ENCODE measurements around the gene RFX7.
"Not testable (repeated sequence)": the region's sequence is repeated elsewhere in the genome, so short reads cannot be mapped to it uniquely, and the experiment has no call there.

The RFX7 gene

DNA sequence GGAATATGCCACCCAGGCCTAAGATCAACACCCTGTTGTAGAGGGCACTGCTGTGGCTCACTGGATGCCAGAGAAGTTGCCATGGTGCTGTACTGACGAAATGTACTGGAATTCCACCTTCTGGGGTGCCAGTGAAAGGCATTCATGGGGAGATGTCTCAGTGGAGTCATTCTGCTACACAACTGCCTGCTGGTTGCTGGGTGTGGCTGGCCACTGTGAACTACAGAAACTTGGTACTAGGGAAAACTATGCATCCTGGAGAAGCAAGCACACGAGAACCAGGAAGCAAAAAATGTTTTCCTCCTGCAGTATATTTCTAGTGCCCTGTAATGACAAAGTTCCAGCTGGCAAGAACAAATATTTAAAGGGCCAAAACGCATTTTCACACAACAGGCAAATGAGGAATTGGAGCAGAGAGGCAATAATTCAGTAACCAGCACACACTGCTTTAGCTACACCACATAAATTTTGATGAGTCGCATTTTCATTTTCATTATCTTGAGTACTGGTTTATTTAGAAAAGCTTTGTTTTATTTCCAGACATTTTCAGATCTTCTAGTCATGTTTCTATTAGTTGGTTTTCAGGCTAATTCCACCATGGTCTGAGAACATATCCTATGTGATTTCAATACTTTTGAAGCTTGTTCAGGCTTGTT, 18.3 kb upstream of the RFX7 start:
- POLR2A ChIA-PET = no interaction called here
- Histone ChIP-seq H3K36me3 (ENCODE audit: control insufficient read depth in 2 of 2, insufficient read depth in 1 of 2, low read length in 2 of 2) (no peaks in the 10 kb centered on the region), H3K4me1 (ENCODE audit: control insufficient read depth, insufficient read depth, low read length) (no peaks in the 10 kb centered on the region), H3K9me3 (ENCODE audit: control insufficient read depth, insufficient read depth, low read depth, low read length) (no peaks in the 10 kb centered on the region), H3K4me3 (ENCODE audit: low read depth, low read length) (no peak overlapping the region), H3K27ac (ENCODE audit: extremely low read depth, low read depth, low read length) (no peak overlapping the region)
- CTCF ChIA-PET = interaction anchor here (1.1 kb wide), 1 partner anchor 13 kb away, joined by 3 read pairs; no protein-coding TSS in a partner anchor
- TF ChIP-seq, protein P1, sequence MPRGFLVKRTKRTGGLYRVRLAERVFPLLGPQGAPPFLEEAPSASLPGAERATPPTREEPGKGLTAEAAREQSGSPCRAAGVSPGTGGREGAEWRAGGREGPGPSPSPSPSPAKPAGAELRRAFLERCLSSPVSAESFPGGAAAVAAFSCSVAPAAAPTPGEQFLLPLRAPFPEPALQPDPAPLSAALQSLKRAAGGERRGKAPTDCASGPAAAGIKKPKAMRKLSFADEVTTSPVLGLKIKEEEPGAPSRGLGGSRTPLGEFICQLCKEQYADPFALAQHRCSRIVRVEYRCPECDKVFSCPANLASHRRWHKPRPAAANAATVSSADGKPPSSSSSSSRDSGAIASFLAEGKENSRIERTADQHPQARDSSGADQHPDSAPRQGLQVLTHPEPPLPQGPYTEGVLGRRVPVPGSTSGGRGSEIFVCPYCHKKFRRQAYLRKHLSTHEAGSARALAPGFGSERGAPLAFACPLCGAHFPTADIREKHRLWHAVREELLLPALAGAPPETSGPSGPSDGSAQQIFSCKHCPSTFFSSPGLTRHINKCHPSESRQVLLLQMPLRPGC (tag by site-specific recombination; IDR thresholded peaks at IDR 0.05) = no peak
- TF ChIP-seq ZNF521 (tag by site-specific recombination; IDR thresholded peaks at IDR 0.05) = no peak
- TF ChIP-seq ZBTB21 (tag by site-specific recombination; IDR thresholded peaks at IDR 0.05) = no peak
- TF ChIP-seq ZNF202 (tag by site-specific recombination; IDR thresholded peaks at IDR 0.05; ENCODE audit: borderline replicate concordance) = no peak
- TF ChIP-seq, protein P2, sequence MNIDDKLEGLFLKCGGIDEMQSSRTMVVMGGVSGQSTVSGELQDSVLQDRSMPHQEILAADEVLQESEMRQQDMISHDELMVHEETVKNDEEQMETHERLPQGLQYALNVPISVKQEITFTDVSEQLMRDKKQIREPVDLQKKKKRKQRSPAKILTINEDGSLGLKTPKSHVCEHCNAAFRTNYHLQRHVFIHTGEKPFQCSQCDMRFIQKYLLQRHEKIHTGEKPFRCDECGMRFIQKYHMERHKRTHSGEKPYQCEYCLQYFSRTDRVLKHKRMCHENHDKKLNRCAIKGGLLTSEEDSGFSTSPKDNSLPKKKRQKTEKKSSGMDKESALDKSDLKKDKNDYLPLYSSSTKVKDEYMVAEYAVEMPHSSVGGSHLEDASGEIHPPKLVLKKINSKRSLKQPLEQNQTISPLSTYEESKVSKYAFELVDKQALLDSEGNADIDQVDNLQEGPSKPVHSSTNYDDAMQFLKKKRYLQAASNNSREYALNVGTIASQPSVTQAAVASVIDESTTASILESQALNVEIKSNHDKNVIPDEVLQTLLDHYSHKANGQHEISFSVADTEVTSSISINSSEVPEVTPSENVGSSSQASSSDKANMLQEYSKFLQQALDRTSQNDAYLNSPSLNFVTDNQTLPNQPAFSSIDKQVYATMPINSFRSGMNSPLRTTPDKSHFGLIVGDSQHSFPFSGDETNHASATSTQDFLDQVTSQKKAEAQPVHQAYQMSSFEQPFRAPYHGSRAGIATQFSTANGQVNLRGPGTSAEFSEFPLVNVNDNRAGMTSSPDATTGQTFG (tag by site-specific recombination; IDR thresholded peaks at IDR 0.05; ENCODE audit: borderline replicate concordance) = no peak
- TF ChIP-seq, protein P3, sequence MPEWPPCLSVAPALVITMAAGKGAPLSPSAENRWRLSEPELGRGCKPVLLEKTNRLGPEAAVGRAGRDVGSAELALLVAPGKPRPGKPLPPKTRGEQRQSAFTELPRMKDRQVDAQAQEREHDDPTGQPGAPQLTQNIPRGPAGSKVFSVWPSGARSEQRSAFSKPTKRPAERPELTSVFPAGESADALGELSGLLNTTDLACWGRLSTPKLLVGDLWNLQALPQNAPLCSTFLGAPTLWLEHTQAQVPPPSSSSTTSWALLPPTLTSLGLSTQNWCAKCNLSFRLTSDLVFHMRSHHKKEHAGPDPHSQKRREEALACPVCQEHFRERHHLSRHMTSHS (tag by site-specific recombination; IDR thresholded peaks at IDR 0.05) = no peak
- TF ChIP-seq ZNF473 (tag by site-specific recombination; IDR thresholded peaks at IDR 0.05) = no peak
- no peak for TF ChIP-seq ZNF621 (tag by site-specific recombination; IDR thresholded peaks at IDR 0.05)
- TF ChIP-seq ZNF433 (tag by site-specific recombination; IDR thresholded peaks at IDR 0.05; ENCODE audit: low read depth) = no peak
- TF ChIP-seq ZNF660 (tag by site-specific recombination; IDR thresholded peaks at IDR 0.05) = no peak
- TF ChIP-seq IKZF3 (tag by site-specific recombination; IDR thresholded peaks at IDR 0.05) = no peak

DNA sequence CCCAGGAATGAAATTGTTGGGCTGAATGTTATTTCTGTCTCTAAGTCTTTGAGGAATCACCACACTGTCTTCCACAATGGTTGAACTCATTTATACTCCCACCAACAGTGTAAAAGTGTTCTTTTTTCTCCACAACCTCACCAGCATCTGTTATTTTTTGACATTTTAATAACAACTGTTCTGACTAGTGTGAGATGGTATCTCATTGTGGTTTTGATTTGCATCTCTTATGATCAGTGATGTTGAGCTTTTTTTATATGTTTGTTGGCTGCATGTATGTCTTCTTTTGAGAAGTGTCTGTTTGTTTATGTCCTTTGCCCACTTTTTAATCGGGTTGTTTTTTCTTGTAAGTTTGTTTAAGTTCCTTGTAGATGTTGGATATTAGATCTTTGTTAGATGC, 13.6 kb upstream of the RFX7 start:
- POLR2A ChIA-PET; H3K36me3 ChIP-seq (ENCODE audit: control insufficient read depth in 2 of 2, insufficient read depth in 1 of 2, low read length in 2 of 2); H3K4me1 ChIP-seq (ENCODE audit: control insufficient read depth, insufficient read depth, low read length); H3K4me3 ChIP-seq (ENCODE audit: low read depth, low read length); H3K27ac ChIP-seq (ENCODE audit: extremely low read depth, low read depth, low read length); H3K9me3 ChIP-seq (ENCODE audit: control insufficient read depth, insufficient read depth, low read depth, low read length); CTCF ChIA-PET: not testable (repeated sequence)

DNA sequence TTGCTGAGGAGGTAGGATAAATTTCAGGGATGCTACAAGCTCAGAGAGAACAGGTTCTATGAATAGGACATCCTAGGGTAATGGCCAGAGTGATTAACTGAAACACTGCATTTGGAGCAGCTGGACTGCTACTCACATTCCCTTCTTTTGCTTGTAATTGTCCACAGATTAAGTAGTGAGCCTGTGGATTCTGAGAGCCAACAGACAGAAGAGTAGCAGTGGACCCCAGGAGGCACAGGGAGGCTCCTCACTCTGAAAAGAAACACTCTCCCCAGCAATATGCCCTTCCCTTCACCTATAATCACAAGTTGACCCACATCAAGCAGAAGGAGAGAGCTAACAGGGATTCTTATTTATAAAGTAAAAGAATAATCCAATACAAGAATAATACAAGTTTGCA, 10.6 kb upstream of the RFX7 start:
- Histone ChIP-seq H3K27ac (ENCODE audit: extremely low read depth, low read depth, low read length) (no peak overlapping the region), H3K36me3 (ENCODE audit: control insufficient read depth in 2 of 2, insufficient read depth in 1 of 2, low read length in 2 of 2) (no peaks in the 10 kb centered on the region), H3K4me3 (ENCODE audit: low read depth, low read length) (no peak overlapping the region), H3K9me3 (ENCODE audit: control insufficient read depth, insufficient read depth, low read depth, low read length) (no peaks in the 10 kb centered on the region), H3K4me1 (ENCODE audit: control insufficient read depth, insufficient read depth, low read length) (peaks cover 5% of the 10 kb centered on the region; the same call in 1 of the 2 replicates)
- ChIA-PET POLR2A (no interaction called here), CTCF (no interaction called here)
- TF ChIP-seq TRIM28 (IDR thresholded peaks at IDR 0.05; ENCODE audit: borderline replicate concordance, low read length) (no peak), ZNF133 (tag by site-specific recombination; IDR thresholded peaks at IDR 0.05) (no peak), ZNF76 (tag by site-specific recombination; IDR thresholded peaks at IDR 0.05; ENCODE audit: borderline replicate concordance, low read depth) (no peak), ZFP69B (tag by site-specific recombination; IDR thresholded peaks at IDR 0.05) (no peak), ZNF184 (tag by site-specific recombination; IDR thresholded peaks at IDR 0.05) (no peak), ZNF350 (tag by site-specific recombination; IDR thresholded peaks at IDR 0.05) (no peak), ZNF354C (tag by site-specific recombination; IDR thresholded peaks at IDR 0.05; ENCODE audit: borderline replicate concordance, low read depth) (no peak), ZNF221 (tag by site-specific recombination; IDR thresholded peaks at IDR 0.05; ENCODE audit: borderline replicate concordance) (no peak), ZNF138 (tag by site-specific recombination; IDR thresholded peaks at IDR 0.05; ENCODE audit: borderline replicate concordance) (no peak), ZNF211 (tag by site-specific recombination; IDR thresholded peaks at IDR 0.05; ENCODE audit: low read depth) (no peak)
- TF ChIP-seq, protein P4, sequence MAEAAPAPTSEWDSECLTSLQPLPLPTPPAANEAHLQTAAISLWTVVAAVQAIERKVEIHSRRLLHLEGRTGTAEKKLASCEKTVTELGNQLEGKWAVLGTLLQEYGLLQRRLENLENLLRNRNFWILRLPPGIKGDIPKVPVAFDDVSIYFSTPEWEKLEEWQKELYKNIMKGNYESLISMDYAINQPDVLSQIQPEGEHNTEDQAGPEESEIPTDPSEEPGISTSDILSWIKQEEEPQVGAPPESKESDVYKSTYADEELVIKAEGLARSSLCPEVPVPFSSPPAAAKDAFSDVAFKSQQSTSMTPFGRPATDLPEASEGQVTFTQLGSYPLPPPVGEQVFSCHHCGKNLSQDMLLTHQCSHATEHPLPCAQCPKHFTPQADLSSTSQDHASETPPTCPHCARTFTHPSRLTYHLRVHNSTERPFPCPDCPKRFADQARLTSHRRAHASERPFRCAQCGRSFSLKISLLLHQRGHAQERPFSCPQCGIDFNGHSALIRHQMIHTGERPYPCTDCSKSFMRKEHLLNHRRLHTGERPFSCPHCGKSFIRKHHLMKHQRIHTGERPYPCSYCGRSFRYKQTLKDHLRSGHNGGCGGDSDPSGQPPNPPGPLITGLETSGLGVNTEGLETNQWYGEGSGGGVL (tag by site-specific recombination; IDR thresholded peaks at IDR 0.05) = no peak
- TF ChIP-seq, protein P5, sequence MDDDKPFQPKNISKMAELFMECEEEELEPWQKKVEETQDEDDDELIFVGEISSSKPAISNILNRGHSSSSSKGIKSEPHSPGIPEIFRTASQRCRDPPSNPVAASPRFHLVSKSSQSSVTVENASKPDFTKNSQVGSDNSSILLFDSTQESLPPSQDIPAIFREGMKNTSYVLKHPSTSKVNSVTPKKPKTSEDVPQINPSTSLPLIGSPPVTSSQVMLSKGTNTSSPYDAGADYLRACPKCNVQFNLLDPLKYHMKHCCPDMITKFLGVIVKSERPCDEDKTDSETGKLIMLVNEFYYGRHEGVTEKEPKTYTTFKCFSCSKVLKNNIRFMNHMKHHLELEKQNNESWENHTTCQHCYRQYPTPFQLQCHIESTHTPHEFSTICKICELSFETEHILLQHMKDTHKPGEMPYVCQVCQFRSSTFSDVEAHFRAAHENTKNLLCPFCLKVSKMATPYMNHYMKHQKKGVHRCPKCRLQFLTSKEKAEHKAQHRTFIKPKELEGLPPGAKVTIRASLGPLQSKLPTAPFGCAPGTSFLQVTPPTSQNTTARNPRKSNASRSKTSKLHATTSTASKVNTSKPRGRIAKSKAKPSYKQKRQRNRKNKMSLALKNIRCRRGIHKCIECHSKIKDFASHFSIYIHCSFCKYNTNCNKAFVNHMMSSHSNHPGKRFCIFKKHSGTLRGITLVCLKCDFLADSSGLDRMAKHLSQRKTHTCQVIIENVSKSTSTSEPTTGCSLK (tag by site-specific recombination; IDR thresholded peaks at IDR 0.05) = no peak

Data from HEK293 (cell line).